Measurements from ENCODE around the gene CISH. TPM values are rescaled to one million over a fixed set of nuclear protein-coding genes. Genes with fewer than 3 reads are reported as not detected.

The CISH gene
- total and polyA plus RNA-seq, 2 of the 4 experiments (the other 2 are of a cell fraction), result 0.90 to 4.0 TPM

DNA sequence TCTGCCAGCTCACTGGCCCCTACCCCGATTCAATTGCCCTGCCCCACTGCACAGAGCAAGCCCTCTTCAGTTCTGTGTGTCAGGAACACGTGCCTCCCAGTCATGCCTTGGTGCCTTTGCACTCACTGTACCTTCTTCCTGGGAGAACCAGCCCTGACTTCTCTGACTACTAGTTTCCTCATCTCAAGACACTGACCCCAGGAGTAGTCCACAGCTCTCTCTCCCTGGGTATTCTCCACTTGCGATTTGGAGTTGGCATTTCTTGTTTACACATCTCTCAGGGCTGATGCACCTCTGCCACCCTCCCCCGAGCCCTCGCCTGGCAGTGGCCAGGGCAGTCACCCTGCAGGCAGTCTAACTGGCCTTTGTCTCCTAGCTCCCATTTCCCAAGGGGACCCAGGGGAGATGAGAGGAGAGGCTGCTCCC, 5.7 kb downstream of the CISH start:
- no peaks in the 10 kb centered on the region for H4K20me1 ChIP-seq (ENCODE audit: insufficient read depth, low read length)
- no peak overlapping the region for H3K4me2 ChIP-seq (ENCODE audit: low read depth, low read length)
- no peak overlapping the region for H2BK20ac ChIP-seq (ENCODE audit: low read depth, low read length)
- H3K4ac ChIP-seq (ENCODE audit: low read depth, low read length), result no peak overlapping the region
- in situ Hi-C loops (cut with MboI; ENCODE audit: low sequenced_read_pairs) (loop anchor here (25.0 kb wide), 1 partner anchor 1081 kb away; no protein-coding TSS in a partner anchor), intact Hi-C loops (cut with micrococcal nuclease) (no loop called here), dilution Hi-C loops (cut with HindIII; ENCODE audit: low sequenced_read_pairs, unreplicated experiment) (no loop called here)
- H3K27ac ChIP-seq (ENCODE audit: insufficient read depth, low read length), result no peak overlapping the region
- ATAC-seq (ENCODE audit: low read depth), result no peak
- no peak overlapping the region for H3K18ac ChIP-seq (ENCODE audit: low read depth, low read length)
- no peaks in the 10 kb centered on the region for H3K27me3 ChIP-seq (ENCODE audit: control insufficient read depth, insufficient read depth, low read length)
- DNase-seq, result no peak
- H3K36me3 ChIP-seq (ENCODE audit: control insufficient read depth, insufficient read depth, low read length), result peaks cover 28% of the 10 kb centered on the region; the same call in 1 of the 2 replicates
- H2AFZ ChIP-seq (replicated peaks; ENCODE audit: low read length, poor library complexity), result no peak overlapping the region
- no peak overlapping the region for H2AK9ac ChIP-seq (replicated peaks; ENCODE audit: low read depth, low read length, poor library complexity)
- peaks cover 9% of the 10 kb centered on the region in 2 experiments; a peak in 3 of 4 replicates for H3K79me1 ChIP-seq (ENCODE audit: low read depth in 1 of 2, low read length in 2 of 2)
- H3K14ac ChIP-seq (replicated peaks; ENCODE audit: low read depth, low read length), result no peak overlapping the region
- no TSS peak for BruUV-seq (replicated peaks)
- no peak overlapping the region for H3K23ac ChIP-seq (ENCODE audit: low read depth, low read length)
- no peak overlapping the region for H2BK15ac ChIP-seq (ENCODE audit: low read depth, low read length)
- TF ChIP-seq ELK1 (IDR thresholded peaks at IDR 0.05; ENCODE audit: borderline replicate concordance, low read depth, low read length), result no peak
- TF ChIP-seq CEBPB (IDR thresholded peaks at IDR 0.05; ENCODE audit: low read depth, low read length), result no peak
- no peak for TF ChIP-seq SMC3 (IDR thresholded peaks at IDR 0.05; ENCODE audit: low read depth, low read length)
- TF ChIP-seq RCOR1 (IDR thresholded peaks at IDR 0.05; ENCODE audit: insufficient replicate concordance, low read length), result no peak
- no peak for TF ChIP-seq CTCF (conservative IDR thresholded peaks at IDR 0.05; ENCODE audit: low read depth, low read length)
- TF ChIP-seq BHLHE40 (IDR thresholded peaks at IDR 0.05; ENCODE audit: low read depth, low read length), result no peak
- H4K5ac ChIP-seq (ENCODE audit: low read depth, low read length), result no peak overlapping the region
- no peak overlapping the region for H4K91ac ChIP-seq (ENCODE audit: insufficient read depth, low read depth, low read length)
- CTCF ChIA-PET, result interaction anchor here (1.5 kb wide), 1 partner anchor 10 kb away, joined by 4 read pairs; no protein-coding TSS in a partner anchor
- no peaks in the 10 kb centered on the region for H3K9me3 ChIP-seq (ENCODE audit: control insufficient read depth, insufficient read depth, low read length)
- H3K4me3 ChIP-seq (ENCODE audit: insufficient read depth, low read depth, low read length), result no peak overlapping the region
- H3K9me1 ChIP-seq (ENCODE audit: insufficient read depth, low read length), result peaks cover 20% of the 10 kb centered on the region
- H3K9ac ChIP-seq (ENCODE audit: low read depth, low read length), result no peak overlapping the region
- H2BK120ac ChIP-seq (ENCODE audit: low read depth, low read length), result no peak overlapping the region
- no peak overlapping the region for H4K8ac ChIP-seq (ENCODE audit: low read depth in 2 of 2, low read length in 2 of 2)
- no peak overlapping the region for H2BK5ac ChIP-seq (ENCODE audit: low read depth, low read length, poor library complexity, severe bottlenecking)
- no peak overlapping the region for H2AK5ac ChIP-seq (ENCODE audit: low read depth, low read length)
- peaks cover 16% of the 10 kb centered on the region for H3K4me1 ChIP-seq (ENCODE audit: control insufficient read depth, insufficient read depth, low read length)
- no peak overlapping the region for H3K56ac ChIP-seq (ENCODE audit: extremely low read depth, insufficient read depth, low read length)
- POLR2A ChIA-PET (ENCODE audit: unreplicated experiment), result no interaction called here
- WGBS, 2 experiments (ENCODE audit: extremely low coverage in 2 of 2, insufficient read length in 1 of 2), result no CpG with 5 or more reads among the region's 5 CpGs
